ENCODE results near the gene SLC35B4. TPM values are rescaled to one million over a fixed set of nuclear protein-coding genes. Genes with fewer than 3 reads are reported as not detected.

SLC35B4 gene
- polyA plus RNA-seq, 1 experiment, result 27.9 TPM

- Histone ChIP-seq H3K9me3 (ENCODE audit: control insufficient read depth, insufficient read depth, low read length) (no peaks in the 10 kb centered on the region), H3K27ac (ENCODE audit: low read depth, low read length) (no peak overlapping the region), H3K27me3 (ENCODE audit: control insufficient read depth, insufficient read depth, low read length) (peaks cover 10% of the 10 kb centered on the region), H3K4me3 (ENCODE audit: low read depth, low read length) (no peak overlapping the region)
- CTCF ChIA-PET, result interaction anchor here (0.6 to 1.0 kb wide), 3 partner anchors 76 to 690 kb away, joined by 3 to 4 read pairs (median 4); no protein-coding TSS in a partner anchor
- POLR2A ChIA-PET, result no interaction called here
- TF ChIP-seq, protein P1, sequence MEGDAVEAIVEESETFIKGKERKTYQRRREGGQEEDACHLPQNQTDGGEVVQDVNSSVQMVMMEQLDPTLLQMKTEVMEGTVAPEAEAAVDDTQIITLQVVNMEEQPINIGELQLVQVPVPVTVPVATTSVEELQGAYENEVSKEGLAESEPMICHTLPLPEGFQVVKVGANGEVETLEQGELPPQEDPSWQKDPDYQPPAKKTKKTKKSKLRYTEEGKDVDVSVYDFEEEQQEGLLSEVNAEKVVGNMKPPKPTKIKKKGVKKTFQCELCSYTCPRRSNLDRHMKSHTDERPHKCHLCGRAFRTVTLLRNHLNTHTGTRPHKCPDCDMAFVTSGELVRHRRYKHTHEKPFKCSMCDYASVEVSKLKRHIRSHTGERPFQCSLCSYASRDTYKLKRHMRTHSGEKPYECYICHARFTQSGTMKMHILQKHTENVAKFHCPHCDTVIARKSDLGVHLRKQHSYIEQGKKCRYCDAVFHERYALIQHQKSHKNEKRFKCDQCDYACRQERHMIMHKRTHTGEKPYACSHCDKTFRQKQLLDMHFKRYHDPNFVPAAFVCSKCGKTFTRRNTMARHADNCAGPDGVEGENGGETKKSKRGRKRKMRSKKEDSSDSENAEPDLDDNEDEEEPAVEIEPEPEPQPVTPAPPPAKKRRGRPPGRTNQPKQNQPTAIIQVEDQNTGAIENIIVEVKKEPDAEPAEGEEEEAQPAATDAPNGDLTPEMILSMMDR (IDR thresholded peaks at IDR 0.05; ENCODE audit: low read depth, low read length), result no peak
- DNase-seq (ENCODE audit: low read depth, low spot score), result no peak
These were observed 39.2 kb upstream of the SLC35B4 start for GRCh38 chr7:134355927-134356326.

- Histone ChIP-seq H3K4me3 (ENCODE audit: low read depth, low read length) (no peak overlapping the region), H3K9me3 (ENCODE audit: control insufficient read depth, insufficient read depth, low read length) (no peaks in the 10 kb centered on the region), H3K27me3 (ENCODE audit: control insufficient read depth, insufficient read depth, low read length) (peaks cover 10% of the 10 kb centered on the region), H3K27ac (ENCODE audit: low read depth, low read length) (no peak overlapping the region)
- TF ChIP-seq, protein P1 (IDR thresholded peaks at IDR 0.05; ENCODE audit: low read depth, low read length), result no peak
- DNase-seq (ENCODE audit: low read depth, low spot score), result no peak
- POLR2A ChIA-PET, result no interaction called here
- CTCF ChIA-PET, result interaction anchor here (1.0 kb wide), 1 partner anchor 214 kb away, joined by 4 read pairs; no protein-coding TSS in a partner anchor
These were observed 38.3 kb upstream of the SLC35B4 start for GRCh38 chr7:134355004-134355525.

- H3K27ac ChIP-seq (ENCODE audit: low read depth, low read length), result no peak overlapping the region
- POLR2A ChIA-PET, result interaction anchor here (0.7 kb wide), 1 partner anchor 492 kb away, joined by 16 read pairs; no protein-coding TSS in a partner anchor
- no peaks in the 10 kb centered on the region for H3K9me3 ChIP-seq (ENCODE audit: control insufficient read depth, insufficient read depth, low read length)
- DNase-seq (ENCODE audit: low read depth, low spot score), result no peak
- H3K27me3 ChIP-seq (ENCODE audit: control insufficient read depth, insufficient read depth, low read length), result peaks cover 10% of the 10 kb centered on the region
- TF ChIP-seq, protein P1 (IDR thresholded peaks at IDR 0.05; ENCODE audit: low read depth, low read length), result no peak
- CTCF ChIA-PET, result no interaction called here
- no peak overlapping the region for H3K4me3 ChIP-seq (ENCODE audit: low read depth, low read length)
These were observed 36.7 kb upstream of the SLC35B4 start for GRCh38 chr7:134353411-134353810.

DNA sequence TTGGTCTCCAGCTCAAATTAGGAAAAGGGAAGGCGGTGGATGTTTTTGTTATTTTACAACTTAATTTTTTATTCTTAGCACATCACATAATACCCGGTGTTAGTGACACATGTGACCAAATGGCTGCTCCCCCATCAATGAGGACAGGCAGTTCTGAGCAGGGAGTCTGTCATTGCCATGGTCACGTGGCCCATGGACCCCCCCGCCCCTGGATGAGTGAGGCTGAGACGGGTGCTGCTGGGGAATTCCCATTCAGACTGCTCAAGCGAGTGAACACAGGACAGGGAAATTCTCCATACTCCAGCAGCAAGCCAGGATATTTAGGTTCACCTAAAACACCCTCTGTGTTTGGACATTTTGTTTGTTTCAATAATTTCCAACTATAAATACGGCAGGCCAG lies 34.7 kb upstream of the SLC35B4 start:
- Histone ChIP-seq H3K4me3 (ENCODE audit: low read depth, low read length) (no peak overlapping the region), H3K9me3 (ENCODE audit: control insufficient read depth, insufficient read depth, low read length) (no peaks in the 10 kb centered on the region), H3K27ac (ENCODE audit: low read depth, low read length) (no peak overlapping the region), H3K27me3 (ENCODE audit: control insufficient read depth, insufficient read depth, low read length) (peaks cover 10% of the 10 kb centered on the region)
- TF ChIP-seq, protein P1 (IDR thresholded peaks at IDR 0.05; ENCODE audit: low read depth, low read length), result no peak
- ChIA-PET CTCF (no interaction called here), POLR2A (no interaction called here)
- DNase-seq (ENCODE audit: low read depth, low spot score), result no peak

- no peak overlapping the region for H3K4me3 ChIP-seq (ENCODE audit: low read depth, low read length)
- no peak for DNase-seq (ENCODE audit: low read depth, low spot score)
- TF ChIP-seq, protein P1 (IDR thresholded peaks at IDR 0.05; ENCODE audit: low read depth, low read length), result no peak
- CTCF ChIA-PET, result no interaction called here
- H3K9me3 ChIP-seq (ENCODE audit: control insufficient read depth, insufficient read depth, low read length), result no peaks in the 10 kb centered on the region
- POLR2A ChIA-PET, result no interaction called here
- H3K27me3 ChIP-seq (ENCODE audit: control insufficient read depth, insufficient read depth, low read length), result peaks cover 13% of the 10 kb centered on the region
- no peak overlapping the region for H3K27ac ChIP-seq (ENCODE audit: low read depth, low read length)
These were observed 34.0 kb upstream of the SLC35B4 start for GRCh38 chr7:134350709-134351108.
